Measurements from ENCODE around the gene HOXA1.

The HOXA1 gene

GRCh38 chr7:27097686-27098577, 2.1 kb upstream of the HOXA1 start:
- Mint-ChIP-seq H3K4me1 (peaks cover 77% of the 10 kb centered on the region), H3K27me3 (ENCODE audit: low read depth) (peaks cover 40% of the 10 kb centered on the region), H3K4me3 (peak overlapping the region; percentile 94 to 97 (median 96)), H3K27ac (peak overlapping the region; percentile 99 to 100 (median 99)), H3K36me3 (ENCODE audit: low read depth) (peaks cover 30% of the 10 kb centered on the region), H3K9me3 (no peaks in the 10 kb centered on the region)
- TF ChIP-seq CTCF (IDR thresholded peaks at IDR 0.05; ENCODE audit: unreplicated experiment in 3 of 3): no peak

DNA sequence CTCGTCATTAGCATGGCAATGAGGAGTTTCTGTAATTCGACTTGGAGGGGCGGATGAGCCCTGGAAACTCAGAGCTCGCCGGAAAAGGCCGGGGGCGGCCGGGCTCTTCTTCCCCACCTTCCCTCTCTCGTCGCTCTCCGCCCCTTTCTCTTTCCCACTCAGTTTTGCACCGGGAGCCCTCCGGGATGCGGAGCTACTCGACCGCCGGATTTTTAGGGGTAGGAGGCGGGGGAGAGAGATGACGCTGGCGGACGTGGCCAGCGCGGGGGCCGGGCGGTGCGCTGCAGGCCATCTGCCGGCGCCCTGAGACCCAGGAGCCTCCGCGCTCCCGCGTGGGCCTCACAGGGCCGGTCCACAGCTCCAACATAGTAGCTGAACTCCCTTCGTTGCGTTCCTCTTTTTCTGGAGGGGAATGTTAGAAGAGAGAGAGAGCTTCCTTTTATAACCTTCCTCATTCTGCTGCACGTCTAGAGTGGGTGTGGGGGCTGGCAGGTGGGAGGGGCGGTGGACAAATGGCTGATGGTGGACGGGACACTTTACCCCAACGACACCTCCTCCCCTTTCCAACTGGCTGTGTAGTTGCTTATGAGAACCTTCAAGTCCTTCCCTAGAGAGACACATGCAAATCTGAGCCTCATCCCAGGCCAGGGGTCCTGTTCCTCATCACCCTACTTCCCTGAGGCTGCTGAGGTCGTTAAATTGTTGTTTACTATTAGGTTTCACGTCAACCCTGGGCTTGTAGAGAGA, 1.1 kb upstream of the HOXA1 start:
- peak overlapping the region; percentile 94 to 97 (median 96) for H3K4me3 Mint-ChIP-seq
- peaks cover 81% of the 10 kb centered on the region for H3K4me1 Mint-ChIP-seq

GRCh38 chr7:27095050-27095896, 527 bp downstream of the HOXA1 start:
- Mint-ChIP-seq H3K4me1 (peaks cover 82% of the 10 kb centered on the region), H3K27ac (peak overlapping the region; percentile 87 to 100 (median 99)), H3K27me3 (ENCODE audit: low read depth) (peaks cover 29% of the 10 kb centered on the region), H3K36me3 (ENCODE audit: low read depth) (peaks cover 14% of the 10 kb centered on the region), H3K9me3 (no peaks in the 10 kb centered on the region), H3K4me3 (peak overlapping the region; percentile 94 to 97 (median 96))
- no peak for TF ChIP-seq CTCF (IDR thresholded peaks at IDR 0.05; ENCODE audit: unreplicated experiment in 3 of 3)

More for the DNA sequence above, 1.1 kb upstream of the HOXA1 start:
- peaks cover 30% of the 10 kb centered on the region for H3K36me3 Mint-ChIP-seq (ENCODE audit: low read depth)
- H3K9me3 Mint-ChIP-seq: no peaks in the 10 kb centered on the region
- peak overlapping the region; percentile 99 to 100 (median 99) for H3K27ac Mint-ChIP-seq
- TF ChIP-seq CTCF (IDR thresholded peaks at IDR 0.05; ENCODE audit: unreplicated experiment in 3 of 3): no peak
- H3K27me3 Mint-ChIP-seq (ENCODE audit: low read depth): peaks cover 39% of the 10 kb centered on the region

GRCh38 chr7:27094304-27095049, 1.3 kb downstream of the HOXA1 start:
- TF ChIP-seq CTCF (IDR thresholded peaks at IDR 0.05; ENCODE audit: unreplicated experiment in 3 of 3): no peak
- Mint-ChIP-seq H3K27me3 (ENCODE audit: low read depth) (peaks cover 30% of the 10 kb centered on the region), H3K4me3 (peak overlapping the region; percentile 94 to 97 (median 96)), H3K9me3 (no peaks in the 10 kb centered on the region), H3K4me1 (peaks cover 75% of the 10 kb centered on the region), H3K27ac (peak overlapping the region in 2 of 3 experiments; percentile 87 to 100), H3K36me3 (ENCODE audit: low read depth) (peaks cover 6% of the 10 kb centered on the region)

Measured in nephron (organoid).